Kidney capillary endothelial cell (primary cell): ENCODE results near the gene B4GALNT4.
A peak's percentile ranks its signal among the peaks of the same experiment; 100 is the strongest.
"Not testable (repeated sequence)": the region's sequence is repeated elsewhere in the genome, so short reads cannot be mapped to it uniquely, and the experiment has no call there.

Experiments used
- DNase-seq: peaks from one replicate; pipeline ENCODE4 v3.0.0-alpha.2; 2018; ENCODE audit warnings: low spot score

Gene B4GALNT4, protein sequence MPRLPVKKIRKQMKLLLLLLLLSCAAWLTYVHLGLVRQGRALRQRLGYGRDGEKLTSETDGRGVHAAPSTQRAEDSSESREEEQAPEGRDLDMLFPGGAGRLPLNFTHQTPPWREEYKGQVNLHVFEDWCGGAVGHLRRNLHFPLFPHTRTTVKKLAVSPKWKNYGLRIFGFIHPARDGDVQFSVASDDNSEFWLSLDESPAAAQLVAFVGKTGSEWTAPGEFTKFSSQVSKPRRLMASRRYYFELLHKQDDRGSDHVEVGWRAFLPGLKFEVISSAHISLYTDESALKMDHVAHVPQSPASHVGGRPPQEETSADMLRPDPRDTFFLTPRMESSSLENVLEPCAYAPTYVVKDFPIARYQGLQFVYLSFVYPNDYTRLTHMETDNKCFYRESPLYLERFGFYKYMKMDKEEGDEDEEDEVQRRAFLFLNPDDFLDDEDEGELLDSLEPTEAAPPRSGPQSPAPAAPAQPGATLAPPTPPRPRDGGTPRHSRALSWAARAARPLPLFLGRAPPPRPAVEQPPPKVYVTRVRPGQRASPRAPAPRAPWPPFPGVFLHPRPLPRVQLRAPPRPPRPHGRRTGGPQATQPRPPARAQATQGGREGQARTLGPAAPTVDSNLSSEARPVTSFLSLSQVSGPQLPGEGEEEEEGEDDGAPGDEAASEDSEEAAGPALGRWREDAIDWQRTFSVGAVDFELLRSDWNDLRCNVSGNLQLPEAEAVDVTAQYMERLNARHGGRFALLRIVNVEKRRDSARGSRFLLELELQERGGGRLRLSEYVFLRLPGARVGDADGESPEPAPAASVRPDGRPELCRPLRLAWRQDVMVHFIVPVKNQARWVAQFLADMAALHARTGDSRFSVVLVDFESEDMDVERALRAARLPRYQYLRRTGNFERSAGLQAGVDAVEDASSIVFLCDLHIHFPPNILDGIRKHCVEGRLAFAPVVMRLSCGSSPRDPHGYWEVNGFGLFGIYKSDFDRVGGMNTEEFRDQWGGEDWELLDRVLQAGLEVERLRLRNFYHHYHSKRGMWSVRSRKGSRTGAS

DNA sequence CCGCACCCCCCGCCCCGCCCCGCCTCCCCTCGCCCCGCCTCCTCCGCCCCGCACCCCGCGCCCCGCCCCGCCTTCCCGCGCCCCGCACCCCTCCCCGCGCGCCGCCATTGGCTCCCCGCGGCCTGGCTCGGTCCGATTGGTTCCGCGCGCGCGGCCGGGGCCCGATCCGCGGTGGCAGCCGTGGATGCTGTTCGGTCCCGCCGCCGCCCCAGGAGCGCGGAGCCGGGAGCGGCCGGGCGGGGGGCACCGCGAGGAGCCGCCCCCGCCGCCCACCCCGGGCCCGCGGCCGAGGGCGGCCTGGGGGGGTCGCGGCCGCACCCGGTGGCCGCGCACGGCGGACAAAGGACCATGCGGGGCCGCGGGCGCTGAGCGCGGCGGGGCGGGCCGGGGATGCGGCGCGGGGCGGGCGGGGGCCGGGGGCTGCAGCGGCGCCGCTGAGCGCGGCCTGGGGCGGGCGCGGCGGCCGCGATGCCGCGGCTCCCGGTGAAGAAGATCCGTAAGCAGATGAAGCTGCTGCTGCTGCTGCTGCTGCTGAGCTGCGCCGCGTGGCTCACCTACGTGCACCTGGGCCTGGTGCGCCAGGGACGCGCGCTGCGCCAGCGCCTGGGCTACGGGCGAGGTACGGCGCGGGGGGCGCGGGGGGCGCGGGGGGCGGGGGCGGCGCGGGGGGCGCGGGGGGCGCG lies at the start of gene B4GALNT4:
Gene B4GALNT4 (plus strand): TSS at position 164 of the 683 bp plus-strand sequence. CDS start 305 bp downstream, at position 469.
- no peak for DNase-seq

DNA sequence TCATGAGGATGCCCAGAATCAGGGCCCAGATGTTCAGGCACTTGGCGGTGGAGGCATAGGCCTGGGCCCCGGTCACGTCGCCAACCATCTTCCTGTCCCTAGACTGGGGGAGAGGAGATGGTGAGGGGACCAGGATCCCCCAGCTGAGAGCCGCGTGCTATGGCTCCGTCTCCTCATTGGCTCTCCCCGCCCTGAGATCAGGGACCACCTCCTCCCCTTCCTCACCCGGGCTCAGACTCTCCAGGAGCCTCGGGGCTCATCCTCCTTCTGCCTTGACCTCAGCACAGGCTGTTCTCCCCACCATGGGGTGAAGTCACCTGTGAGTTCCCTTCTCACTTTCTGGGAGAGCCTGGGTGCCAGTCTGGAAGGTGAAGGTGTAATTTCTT lies 49.4 kb upstream of the B4GALNT4 start:
- DNase-seq: not testable (repeated sequence)

DNA sequence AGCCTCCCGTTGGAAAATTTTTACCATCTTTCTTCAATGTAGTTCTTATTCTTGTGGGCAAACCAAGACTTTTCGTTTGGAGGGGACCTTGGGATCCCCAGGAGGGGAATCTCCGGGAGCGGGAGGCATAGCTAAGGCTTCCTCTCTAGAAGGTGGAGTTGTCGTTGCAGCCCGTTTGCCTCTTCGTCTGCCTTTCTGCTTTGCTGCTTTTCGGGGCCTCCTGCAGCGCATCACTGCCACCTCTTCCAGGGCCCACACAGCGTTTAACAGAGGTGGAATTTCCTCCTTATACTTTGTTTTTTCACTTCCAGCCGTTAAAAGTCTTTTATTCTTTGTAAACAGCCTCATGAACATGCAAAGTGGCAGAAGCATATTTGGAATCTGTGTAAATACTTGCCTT lies 45.1 kb upstream of the B4GALNT4 start:
- DNase-seq: no peak

DNA sequence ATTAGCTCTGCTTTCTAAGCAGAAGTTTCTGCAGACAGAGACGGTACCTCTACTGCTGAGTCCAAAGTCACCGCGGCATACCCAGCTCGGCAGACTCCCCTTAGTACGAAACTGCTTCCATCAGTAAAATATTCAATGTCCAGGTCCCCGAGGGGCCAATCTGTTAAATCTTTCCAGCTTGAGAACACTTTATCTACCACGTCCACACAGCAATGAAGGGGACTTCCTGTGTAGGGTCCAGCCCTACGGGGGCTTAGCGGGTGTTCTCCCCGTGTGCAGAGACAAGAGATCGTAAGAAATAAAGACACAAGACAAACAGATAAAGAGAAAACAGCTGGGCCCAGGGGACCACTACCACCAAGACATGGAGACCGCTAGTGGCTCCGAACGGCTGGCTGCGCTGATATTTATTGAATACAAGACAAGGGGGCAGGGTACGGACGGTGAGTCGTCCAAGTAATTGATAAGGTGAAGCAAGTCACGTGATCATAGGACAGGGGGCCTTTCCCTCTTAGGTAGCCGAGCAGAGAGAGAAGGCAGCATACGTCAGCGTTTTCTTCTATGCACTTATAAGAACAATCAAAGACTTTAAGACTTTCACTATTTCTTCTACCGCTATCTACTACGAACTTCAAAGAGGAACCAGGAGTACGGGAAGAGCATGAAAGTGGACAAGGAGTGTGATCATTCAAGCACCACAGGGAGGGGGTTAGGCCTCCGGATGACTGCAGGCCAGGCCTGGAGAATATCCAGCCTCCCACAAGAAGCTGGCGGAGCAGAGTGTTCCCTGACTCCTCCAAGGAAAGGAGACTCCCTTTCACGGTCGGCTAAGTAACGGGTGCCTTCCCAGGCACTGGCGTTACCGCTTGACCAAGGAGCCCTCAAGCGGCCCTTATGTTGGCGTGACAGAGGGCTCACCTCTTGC lies 44.4 kb upstream of the B4GALNT4 start:
- not testable (repeated sequence) for DNase-seq

DNA sequence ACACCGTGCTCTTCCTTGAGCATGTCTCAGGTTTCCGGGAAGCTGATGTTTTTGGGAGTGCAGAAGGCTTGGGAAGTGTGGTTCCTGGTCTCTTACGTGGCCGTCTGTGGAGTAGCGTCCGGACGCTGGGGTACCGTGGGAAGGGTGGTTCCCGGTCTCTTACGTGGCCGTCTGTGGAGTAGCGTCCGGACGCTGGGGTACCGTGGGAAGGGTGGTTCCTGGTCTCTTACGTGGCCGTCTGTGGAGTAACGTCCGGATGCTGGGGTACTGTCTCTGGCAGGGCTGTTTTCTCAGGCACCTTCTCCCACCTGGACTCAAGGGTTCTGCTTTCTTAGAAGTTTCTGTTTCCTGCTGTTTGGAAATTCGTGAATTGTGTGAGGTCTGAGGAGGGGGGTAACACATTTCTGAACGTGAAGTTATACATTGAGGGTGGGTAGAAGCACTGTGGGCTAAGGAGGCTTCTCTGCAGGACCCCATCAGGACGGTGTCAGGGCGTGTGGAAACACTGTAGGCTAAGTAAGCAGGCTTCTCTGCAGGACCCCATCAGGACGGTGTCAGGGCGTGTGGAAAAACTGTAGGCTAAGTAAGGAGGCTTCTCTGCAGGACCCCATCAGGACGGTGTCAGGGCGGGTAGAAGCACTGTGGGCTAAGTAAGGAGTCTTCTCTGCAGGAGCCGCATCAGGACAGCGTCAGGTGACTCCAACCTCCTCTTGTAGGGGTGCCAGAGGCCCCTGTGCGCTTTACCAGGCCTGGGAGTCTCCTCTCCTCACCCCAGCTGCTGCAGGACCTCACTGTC lies 43.3 kb upstream of the B4GALNT4 start:
- no peak for DNase-seq

DNA sequence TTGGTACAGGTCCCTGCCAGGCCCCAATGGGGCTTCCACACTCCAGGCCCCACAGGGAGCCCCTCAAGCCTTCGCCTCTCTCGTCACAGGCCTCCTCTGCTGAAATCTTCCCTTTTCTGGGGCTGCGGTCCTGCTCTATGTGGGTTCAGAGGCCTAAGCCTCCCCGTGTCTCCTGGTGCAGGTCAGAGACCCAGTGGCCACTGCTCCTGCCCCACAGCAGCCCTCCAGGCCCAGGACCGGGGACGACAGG lies 42.8 kb upstream of the B4GALNT4 start:
- no peak for DNase-seq

DNA sequence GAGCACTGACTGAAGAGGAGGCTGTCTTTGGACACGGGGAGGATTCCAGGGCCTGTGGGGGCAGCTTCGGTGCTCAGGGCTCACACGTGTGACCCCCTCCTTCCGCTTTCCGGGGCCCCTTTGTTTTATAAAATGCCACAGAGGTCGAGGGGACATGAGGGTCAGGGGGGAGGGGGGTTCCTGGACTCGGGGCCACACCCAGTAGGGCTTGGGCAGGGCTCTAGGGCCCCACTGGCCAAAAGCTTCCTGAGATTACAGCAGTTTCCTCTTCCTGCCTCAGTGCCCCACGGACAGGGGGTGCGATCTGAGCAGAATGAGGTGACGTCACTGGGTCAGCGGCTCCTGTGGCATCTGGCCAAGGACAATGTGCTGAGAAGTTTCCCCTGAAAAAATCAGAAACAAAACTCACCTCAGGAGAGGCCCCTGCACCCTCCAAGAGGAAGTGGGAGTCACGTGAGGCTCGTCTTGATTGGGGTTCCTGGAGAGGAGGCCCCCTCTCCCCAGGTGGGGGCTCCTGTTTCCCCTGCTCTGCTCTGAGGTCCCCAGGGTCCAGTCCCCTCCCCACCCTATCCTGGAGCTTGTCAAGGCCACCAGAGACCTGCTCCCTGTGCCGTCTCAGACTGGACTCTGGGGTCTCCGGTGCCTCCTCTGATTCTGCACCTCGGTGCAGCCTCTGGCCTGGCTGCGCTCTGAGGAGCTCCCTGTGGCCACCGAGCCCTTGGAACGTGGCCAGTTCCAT lies 42.3 kb upstream of the B4GALNT4 start:
- DNase-seq: peak; percentile 56

DNA sequence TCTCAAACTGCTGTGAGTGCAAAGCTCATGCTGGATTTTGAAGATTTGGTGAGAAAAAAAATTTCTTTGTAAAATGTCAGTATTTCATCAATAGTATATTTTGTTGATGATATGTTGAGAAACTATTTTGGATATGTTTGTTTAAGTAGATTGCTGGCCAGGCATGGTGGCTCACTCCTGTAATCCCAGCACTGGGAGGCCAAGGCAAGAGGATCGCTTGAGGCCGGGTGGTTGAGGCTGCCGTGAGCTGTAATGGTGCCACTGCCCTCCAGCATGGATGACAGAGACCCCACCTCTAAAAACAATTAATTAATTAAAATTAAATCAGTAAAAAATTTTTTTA lies 41.7 kb upstream of the B4GALNT4 start:
- DNase-seq: no peak

DNA sequence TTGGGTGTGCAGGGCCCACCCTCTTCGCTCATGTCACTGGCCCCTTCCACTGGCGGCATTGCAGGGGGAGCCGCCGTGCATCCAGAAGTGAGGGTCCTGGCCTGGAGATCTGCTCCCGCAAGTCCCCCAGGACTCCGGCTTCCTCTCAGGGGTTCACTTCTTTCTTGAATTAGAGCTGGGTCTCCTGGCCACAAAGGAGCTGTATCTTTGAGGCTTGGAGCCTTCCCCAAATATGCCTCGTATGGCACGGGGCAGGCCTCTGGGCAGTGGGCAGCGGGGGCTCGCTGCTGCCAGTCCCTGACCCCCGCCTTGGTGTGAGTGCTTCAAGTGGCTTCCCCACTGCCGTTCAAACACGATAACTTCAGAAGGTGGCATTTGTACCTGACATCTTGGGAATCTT lies 41.3 kb upstream of the B4GALNT4 start:
- no peak for DNase-seq

DNA sequence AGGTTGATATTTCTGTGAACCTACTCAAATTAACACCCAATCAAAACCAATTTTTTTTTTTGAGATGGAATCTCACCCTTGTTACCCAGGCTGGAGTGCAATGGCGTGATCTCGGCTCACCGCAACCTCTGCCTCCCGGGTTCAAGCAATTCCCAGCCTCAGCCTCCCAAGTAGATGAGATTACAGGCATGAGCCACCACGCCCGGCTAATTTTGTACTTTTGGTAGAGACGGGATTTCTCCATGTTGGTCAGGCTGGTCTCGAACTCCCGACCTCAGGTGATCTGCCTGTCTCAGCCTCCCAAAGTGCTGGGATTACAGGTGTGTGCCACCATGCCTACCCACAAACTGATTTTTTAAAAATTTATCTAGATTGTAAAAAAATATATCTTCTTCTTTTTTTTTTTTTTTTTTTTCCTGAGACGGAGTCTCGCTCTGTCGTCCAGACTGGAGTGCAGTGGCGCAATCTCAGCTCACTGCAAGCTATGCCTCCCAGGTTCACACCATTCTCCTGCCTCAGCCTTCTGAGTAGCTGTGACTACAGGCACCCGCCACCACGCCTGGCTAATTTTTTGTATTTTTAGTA lies 40.7 kb upstream of the B4GALNT4 start:
- DNase-seq: not testable (repeated sequence)

DNA sequence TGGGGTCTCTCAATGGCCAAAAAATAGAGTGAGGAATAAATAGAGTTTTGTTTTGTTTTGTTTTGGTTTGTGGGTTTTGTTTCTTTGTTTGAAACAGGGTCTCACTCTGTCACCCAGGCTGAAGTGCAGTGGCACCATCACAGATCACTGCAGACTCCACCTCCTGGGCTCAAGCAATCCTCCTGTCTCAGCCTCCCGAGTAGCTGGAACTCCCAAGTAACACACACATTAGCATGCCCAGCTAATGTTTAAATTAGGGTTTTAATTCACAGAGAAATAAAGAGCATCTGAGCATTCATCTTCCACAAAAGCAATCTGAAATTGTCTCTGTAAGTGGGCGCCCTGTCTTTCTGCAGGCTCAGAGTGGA lies 39.4 kb upstream of the B4GALNT4 start:
- DNase-seq: no peak

DNA sequence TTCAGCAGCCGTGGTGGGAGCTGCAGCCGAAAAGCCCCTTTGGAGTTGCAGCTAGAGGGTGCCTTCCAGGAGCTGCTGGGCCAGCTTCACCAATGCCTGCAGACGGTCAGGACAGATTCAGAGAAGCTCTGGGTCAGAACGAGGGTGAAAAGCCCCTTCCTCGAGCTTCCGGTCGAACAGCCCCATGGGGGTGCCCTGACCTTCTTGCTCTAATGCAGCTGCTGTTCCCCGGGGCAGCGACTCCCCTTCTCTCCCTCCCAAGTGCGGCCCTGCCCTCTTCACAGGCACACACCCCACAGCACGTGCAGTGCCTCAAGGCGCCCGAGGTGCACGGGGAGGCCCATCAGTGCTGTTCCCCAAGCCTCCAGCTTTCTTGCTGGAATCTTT lies 39.0 kb upstream of the B4GALNT4 start:
- DNase-seq: no peak

DNA sequence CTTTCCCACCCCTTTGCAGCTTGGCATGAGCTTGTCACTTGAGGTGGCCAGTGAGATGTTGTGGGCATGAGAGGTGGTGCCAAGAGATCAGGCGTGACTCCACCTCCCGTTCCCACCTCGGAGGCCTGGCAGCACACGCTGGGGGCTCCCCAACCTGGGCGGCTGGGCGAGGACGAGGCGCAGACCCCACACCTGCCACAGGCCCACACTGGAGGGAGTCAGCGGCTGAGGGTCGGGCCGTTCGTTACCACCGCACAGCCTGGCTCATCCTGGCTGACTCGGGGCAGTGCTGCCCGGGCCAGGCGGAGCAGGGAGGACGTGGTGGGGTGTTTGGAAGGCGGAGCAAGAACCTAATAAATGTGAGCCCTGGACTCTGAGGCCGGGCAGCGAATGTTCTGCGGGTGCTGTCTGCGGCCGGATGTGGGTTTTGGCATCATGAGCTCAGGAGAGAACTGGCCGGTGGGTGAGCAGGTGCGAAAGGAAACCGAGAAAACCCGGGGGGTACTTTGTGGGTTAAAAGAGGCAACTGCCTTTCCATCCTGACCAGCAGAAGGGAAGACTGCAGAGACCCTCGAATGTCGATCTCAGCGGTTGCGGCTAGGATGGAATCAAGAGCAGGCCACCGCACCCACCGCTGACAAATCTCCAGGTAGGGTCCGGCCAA lies 38.5 kb upstream of the B4GALNT4 start:
- DNase-seq: no peak

DNA sequence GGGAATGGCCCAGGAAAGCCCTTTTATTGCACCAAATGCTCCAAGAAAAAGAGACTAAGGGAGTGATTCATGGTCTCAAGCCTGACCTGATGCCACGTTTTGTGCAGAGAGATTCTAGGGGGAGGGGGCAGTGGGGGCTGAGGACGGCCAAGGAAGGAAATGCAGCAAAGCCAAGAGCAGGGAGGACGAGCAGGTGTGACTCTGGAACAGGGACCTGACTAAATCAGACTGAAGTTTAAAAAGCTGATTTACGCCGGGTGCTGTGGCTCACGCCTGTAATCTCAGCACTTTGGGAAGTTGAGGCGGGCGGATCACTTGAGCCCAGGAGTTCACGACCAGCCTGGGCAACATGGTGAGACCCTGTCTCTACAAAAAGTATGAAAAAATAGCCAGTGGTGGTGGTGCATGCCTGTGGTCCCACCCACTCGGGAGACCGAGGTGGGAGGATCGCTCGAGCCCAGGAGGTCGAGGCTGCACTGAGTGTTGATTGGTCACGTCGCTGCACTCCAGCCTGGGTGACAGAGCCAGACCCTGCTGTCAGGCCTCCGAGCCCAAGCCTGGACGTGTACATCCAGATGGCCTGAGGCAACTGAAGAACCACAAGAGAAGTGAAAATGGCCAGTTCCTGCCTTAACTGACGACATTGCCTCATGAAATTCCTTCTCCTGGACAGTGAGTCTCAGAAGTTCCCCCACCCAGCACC lies 37.8 kb upstream of the B4GALNT4 start:
- no peak for DNase-seq

DNA sequence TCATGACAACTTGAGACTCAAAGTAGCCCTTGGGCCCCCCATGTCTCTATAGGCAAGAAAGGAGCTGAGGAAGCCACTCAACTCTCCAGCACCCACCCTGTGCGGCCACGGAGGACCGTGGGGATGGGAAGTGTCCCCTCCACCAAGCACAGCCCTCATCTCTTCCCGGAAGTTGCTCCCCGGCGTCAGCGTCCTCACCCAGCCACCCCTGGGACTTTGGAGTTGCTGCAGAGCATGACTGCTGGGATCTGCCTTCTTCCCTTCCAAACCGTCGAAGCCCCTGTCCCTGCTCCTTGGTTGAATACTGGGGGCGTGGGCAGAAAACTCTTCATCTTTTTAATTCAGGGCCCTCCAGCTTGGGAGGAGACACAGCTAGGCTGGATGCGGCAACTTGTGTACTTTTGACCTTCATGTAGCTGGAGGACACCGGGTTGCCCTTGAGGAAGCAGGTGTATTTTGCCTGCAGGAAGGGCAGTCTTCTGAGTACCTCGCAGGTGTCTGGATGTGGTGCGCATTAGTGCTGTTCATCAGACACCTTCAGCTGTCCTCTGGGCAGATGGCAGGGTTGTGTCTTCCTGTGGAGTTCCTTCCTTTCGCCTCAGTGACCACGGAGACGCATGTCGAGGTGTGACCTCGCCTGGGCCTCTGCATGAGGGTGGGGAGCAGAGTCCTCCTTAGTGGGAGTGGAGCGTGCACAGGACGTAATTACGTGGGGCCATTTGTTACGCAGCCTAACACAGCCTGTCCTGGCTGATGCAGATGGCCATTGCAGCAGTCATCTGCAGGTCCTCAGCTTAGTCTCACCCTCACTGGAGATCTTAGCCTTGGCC lies 36.4 kb upstream of the B4GALNT4 start:
- DNase-seq: no peak

DNA sequence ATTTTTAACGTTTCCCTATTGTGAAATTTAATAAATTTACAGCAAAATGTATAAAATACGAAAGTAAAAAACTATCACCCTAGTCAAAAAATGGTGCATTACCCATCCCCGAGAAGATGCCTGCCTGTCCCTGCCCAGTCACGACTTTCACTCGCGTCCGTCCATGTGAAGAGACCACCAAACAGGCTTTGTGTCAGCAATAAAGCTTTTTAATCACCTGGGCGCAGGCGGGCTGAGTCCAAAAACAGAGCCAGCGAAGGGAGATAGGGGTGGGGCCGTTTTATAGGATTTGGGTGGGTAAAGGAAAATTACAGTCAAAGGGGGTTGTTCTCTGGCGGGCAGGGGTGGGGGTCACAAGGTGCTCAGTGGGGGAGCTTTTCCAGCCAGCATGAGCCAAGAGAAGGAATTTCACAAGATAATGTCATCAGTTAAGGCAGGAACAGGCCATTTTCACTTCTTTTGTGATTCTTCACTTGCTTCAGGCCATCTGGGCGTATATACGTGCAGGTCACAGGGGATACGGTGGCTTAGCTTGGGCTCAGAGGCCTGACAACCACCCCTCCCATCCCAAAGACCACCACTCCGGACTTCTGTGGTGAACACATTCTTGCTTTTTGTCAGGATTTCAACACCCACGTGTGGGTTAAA lies 35.6 kb upstream of the B4GALNT4 start:
- DNase-seq: not testable (repeated sequence)
